ENCODE results near the gene DYNC1H1.

DYNC1H1 gene

DNA sequence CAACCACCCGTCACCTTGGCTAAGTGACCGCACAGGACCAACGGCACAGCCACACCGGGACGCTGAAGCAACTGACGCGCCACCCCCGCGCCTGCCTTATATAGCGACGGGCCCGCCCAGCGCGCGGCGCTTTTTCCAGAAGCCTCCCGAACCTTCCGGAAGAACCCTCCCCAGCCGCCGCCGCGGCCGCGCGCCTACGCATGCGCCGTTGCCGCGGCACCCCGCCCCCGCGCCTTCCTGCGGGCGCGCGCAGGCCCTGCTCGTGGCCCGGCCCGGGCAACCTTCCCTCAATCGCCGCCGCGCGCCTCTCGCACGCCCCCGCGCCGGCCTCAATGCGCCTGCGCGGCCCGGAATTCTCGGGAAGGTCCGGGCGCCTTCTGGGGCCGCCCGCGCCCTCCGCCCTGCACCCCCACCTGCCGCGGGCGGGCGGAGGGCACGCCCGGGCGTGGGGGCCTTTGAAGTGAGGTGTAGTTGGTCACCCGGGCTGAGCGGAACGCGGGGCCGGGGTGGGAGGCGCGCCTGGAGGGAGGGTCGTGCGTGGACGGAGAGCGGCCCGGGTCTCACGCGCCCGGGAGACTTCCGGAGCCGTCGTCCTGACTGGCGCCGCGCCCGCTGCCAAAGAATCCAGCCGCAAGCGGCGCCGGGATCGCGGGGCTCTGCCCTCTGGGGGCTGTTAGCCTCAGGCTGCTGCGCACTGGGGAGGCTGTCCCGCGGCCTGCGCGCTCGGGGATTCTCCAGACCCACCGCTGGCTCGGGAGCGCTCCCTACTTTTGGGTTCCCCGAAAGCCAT is 122.8 kb downstream of the DYNC1H1 start, which contains the start of gene HSP90AA1 (continued):
- TF ChIP-seq ZNF391 (tag by site-specific recombination; IDR thresholded peaks at IDR 0.05; ENCODE audit: borderline replicate concordance, low read depth) (no peak), ZNF214 (tag by site-specific recombination; IDR thresholded peaks at IDR 0.05; ENCODE audit: borderline replicate concordance) (no peak), MZF1 (tag by site-specific recombination; IDR thresholded peaks at IDR 0.05; ENCODE audit: borderline replicate concordance) (peak; percentile 40; the same call in 1 of the 2 replicates), ZNF530 (tag by site-specific recombination; IDR thresholded peaks at IDR 0.05; ENCODE audit: low read depth) (no peak), KLF9 (tag by site-specific recombination; IDR thresholded peaks at IDR 0.05; ENCODE audit: low read depth) (peak; percentile 59), SP2 (tag by site-specific recombination; IDR thresholded peaks at IDR 0.05) (peak; percentile 56), ZNF341 (tag by site-specific recombination; IDR thresholded peaks at IDR 0.05; ENCODE audit: low read depth) (peak; percentile 76), BCL11B (tag by site-specific recombination; IDR thresholded peaks at IDR 0.05; ENCODE audit: low read depth) (0 out of 2 replicates have a peak, but pooled peaks have one; percentile 29), IKZF3 (tag by site-specific recombination; IDR thresholded peaks at IDR 0.05) (peak; percentile 84), ZNF223 (tag by site-specific recombination; IDR thresholded peaks at IDR 0.05) (peak; percentile 71; the same call in 1 of the 2 replicates), FEZF1 (tag by site-specific recombination; IDR thresholded peaks at IDR 0.05) (peak; percentile 16; the same call in 1 of the 2 replicates), ZIC2 (tag by site-specific recombination; IDR thresholded peaks at IDR 0.05) (peak; percentile 86), ZNF48 (tag by site-specific recombination; IDR thresholded peaks at IDR 0.05) (no peak), ZFP37 (tag by site-specific recombination; IDR thresholded peaks at IDR 0.05) (0 out of 2 replicates have a peak, but pooled peaks have one; percentile 19), ZFP69B (tag by site-specific recombination; IDR thresholded peaks at IDR 0.05) (peak; percentile 31; the same call in 1 of the 2 replicates), TRIM28 (IDR thresholded peaks at IDR 0.05; ENCODE audit: borderline replicate concordance, low read length) (peak; percentile 44; the same call in 1 of the 2 replicates), SP3 (tag by site-specific recombination; IDR thresholded peaks at IDR 0.05) (peak; percentile 41; the same call in 1 of the 2 replicates), ZNF785 (tag by site-specific recombination; IDR thresholded peaks at IDR 0.05) (peak; percentile 63; the same call in 1 of the 2 replicates)
- TF ChIP-seq, protein P1, sequence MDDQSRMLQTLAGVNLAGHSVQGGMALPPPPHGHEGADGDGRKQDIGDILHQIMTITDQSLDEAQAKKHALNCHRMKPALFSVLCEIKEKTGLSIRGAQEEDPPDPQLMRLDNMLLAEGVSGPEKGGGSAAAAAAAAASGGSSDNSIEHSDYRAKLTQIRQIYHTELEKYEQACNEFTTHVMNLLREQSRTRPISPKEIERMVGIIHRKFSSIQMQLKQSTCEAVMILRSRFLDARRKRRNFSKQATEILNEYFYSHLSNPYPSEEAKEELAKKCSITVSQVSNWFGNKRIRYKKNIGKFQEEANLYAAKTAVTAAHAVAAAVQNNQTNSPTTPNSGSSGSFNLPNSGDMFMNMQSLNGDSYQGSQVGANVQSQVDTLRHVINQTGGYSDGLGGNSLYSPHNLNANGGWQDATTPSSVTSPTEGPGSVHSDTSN (CRISPR knock-in tag; IDR thresholded peaks at IDR 0.05): no peak; the same call in 1 of the 2 replicates
- TF ChIP-seq, protein P2, sequence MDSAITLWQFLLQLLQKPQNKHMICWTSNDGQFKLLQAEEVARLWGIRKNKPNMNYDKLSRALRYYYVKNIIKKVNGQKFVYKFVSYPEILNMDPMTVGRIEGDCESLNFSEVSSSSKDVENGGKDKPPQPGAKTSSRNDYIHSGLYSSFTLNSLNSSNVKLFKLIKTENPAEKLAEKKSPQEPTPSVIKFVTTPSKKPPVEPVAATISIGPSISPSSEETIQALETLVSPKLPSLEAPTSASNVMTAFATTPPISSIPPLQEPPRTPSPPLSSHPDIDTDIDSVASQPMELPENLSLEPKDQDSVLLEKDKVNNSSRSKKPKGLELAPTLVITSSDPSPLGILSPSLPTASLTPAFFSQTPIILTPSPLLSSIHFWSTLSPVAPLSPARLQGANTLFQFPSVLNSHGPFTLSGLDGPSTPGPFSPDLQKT (IDR thresholded peaks at IDR 0.05; ENCODE audit: borderline replicate concordance, low read depth, low read length): no peak; the same call in 1 of the 2 replicates
- TF ChIP-seq, protein P3, sequence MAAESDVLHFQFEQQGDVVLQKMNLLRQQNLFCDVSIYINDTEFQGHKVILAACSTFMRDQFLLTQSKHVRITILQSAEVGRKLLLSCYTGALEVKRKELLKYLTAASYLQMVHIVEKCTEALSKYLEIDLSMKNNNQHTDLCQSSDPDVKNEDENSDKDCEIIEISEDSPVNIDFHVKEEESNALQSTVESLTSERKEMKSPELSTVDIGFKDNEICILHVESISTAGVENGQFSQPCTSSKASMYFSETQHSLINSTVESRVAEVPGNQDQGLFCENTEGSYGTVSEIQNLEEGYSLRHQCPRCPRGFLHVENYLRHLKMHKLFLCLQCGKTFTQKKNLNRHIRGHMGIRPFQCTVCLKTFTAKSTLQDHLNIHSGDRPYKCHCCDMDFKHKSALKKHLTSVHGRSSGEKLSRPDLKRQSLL (tag by site-specific recombination; IDR thresholded peaks at IDR 0.05): peak; percentile 71
- TF ChIP-seq, protein P4, sequence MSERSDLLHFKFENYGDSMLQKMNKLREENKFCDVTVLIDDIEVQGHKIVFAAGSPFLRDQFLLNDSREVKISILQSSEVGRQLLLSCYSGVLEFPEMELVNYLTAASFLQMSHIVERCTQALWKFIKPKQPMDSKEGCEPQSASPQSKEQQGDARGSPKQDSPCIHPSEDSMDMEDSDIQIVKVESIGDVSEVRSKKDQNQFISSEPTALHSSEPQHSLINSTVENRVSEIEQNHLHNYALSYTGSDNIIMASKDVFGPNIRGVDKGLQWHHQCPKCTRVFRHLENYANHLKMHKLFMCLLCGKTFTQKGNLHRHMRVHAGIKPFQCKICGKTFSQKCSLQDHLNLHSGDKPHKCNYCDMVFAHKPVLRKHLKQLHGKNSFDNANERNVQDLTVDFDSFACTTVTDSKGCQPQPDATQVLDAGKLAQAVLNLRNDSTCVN (tag by site-specific recombination; optimal IDR thresholded peaks at IDR 0.05): peak; percentile 93
- TF ChIP-seq, protein P5, sequence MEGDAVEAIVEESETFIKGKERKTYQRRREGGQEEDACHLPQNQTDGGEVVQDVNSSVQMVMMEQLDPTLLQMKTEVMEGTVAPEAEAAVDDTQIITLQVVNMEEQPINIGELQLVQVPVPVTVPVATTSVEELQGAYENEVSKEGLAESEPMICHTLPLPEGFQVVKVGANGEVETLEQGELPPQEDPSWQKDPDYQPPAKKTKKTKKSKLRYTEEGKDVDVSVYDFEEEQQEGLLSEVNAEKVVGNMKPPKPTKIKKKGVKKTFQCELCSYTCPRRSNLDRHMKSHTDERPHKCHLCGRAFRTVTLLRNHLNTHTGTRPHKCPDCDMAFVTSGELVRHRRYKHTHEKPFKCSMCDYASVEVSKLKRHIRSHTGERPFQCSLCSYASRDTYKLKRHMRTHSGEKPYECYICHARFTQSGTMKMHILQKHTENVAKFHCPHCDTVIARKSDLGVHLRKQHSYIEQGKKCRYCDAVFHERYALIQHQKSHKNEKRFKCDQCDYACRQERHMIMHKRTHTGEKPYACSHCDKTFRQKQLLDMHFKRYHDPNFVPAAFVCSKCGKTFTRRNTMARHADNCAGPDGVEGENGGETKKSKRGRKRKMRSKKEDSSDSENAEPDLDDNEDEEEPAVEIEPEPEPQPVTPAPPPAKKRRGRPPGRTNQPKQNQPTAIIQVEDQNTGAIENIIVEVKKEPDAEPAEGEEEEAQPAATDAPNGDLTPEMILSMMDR (tag by site-specific recombination; IDR thresholded peaks at IDR 0.05): peak; percentile 70
- TF ChIP-seq, protein P6, sequence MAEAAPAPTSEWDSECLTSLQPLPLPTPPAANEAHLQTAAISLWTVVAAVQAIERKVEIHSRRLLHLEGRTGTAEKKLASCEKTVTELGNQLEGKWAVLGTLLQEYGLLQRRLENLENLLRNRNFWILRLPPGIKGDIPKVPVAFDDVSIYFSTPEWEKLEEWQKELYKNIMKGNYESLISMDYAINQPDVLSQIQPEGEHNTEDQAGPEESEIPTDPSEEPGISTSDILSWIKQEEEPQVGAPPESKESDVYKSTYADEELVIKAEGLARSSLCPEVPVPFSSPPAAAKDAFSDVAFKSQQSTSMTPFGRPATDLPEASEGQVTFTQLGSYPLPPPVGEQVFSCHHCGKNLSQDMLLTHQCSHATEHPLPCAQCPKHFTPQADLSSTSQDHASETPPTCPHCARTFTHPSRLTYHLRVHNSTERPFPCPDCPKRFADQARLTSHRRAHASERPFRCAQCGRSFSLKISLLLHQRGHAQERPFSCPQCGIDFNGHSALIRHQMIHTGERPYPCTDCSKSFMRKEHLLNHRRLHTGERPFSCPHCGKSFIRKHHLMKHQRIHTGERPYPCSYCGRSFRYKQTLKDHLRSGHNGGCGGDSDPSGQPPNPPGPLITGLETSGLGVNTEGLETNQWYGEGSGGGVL (tag by site-specific recombination; IDR thresholded peaks at IDR 0.05): peak; percentile 82
- TF ChIP-seq, protein P7, sequence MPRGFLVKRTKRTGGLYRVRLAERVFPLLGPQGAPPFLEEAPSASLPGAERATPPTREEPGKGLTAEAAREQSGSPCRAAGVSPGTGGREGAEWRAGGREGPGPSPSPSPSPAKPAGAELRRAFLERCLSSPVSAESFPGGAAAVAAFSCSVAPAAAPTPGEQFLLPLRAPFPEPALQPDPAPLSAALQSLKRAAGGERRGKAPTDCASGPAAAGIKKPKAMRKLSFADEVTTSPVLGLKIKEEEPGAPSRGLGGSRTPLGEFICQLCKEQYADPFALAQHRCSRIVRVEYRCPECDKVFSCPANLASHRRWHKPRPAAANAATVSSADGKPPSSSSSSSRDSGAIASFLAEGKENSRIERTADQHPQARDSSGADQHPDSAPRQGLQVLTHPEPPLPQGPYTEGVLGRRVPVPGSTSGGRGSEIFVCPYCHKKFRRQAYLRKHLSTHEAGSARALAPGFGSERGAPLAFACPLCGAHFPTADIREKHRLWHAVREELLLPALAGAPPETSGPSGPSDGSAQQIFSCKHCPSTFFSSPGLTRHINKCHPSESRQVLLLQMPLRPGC (tag by site-specific recombination; IDR thresholded peaks at IDR 0.05): 0 out of 2 replicates have a peak, but pooled peaks have one; percentile 16
- TF ChIP-seq, protein P8, sequence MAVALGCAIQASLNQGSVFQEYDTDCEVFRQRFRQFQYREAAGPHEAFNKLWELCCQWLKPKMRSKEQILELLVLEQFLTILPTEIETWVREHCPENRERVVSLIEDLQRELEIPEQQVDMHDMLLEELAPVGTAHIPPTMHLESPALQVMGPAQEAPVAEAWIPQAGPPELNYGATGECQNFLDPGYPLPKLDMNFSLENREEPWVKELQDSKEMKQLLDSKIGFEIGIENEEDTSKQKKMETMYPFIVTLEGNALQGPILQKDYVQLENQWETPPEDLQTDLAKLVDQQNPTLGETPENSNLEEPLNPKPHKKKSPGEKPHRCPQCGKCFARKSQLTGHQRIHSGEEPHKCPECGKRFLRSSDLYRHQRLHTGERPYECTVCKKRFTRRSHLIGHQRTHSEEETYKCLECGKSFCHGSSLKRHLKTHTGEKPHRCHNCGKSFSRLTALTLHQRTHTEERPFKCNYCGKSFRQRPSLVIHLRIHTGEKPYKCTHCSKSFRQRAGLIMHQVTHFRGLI (tag by site-specific recombination; IDR thresholded peaks at IDR 0.05): peak; percentile 27; the same call in 1 of the 2 replicates
